ENCODE results near the gene JMJD4. TPM values are rescaled to one million over a fixed set of nuclear protein-coding genes. Genes with fewer than 3 reads are reported as not detected.

The JMJD4 gene
- polyA plus RNA-seq, 1 donor, result 16.0 TPM

- no peak for DNase-seq (ENCODE audit: low read depth)
Measured at GRCh38 chr1:227685807-227686206, 49.3 kb downstream of the JMJD4 start.

Other genes starting within 250 kb of the JMJD4 start
- gene ZNF678, start 171.7 kb downstream of the JMJD4 start, polyA plus RNA-seq (ENCODE audit: insufficient read length), result 9.5 TPM
- 32.2 TPM for gene SNAP47, start 133 bp upstream of the JMJD4 start, polyA plus RNA-seq (ENCODE audit: insufficient read length)
- not detected for gene PRSS38, start 80.4 kb upstream of the JMJD4 start, polyA plus RNA-seq (ENCODE audit: insufficient read length)
- 11.2 TPM for gene WNT9A, start 212.6 kb upstream of the JMJD4 start, polyA plus RNA-seq (ENCODE audit: insufficient read length)